GM23338 (cell line): Measurements from ENCODE around the gene CHCHD3.

Experiments used
- CREB1 ChIP-seq: fragments of 250-450 bp; sonication (Bioruptor Pico); IDR thresholded peaks from 2 replicates; pipeline ENCODE4 v1.5.0; 2020; ENCODE audit warnings: low read depth, mild to moderate bottlenecking, moderate library complexity
- EZH2 ChIP-seq: fragments of 200-600 bp; sonication (generic); IDR thresholded peaks from one replicate; pipeline ENCODE4 v1.8.0; 2017; ENCODE audit warnings: antibody characterized with exemption, mild to moderate bottlenecking, low read depth; ENCODE audit not compliant: unreplicated experiment
- EZH2phosphoT487 ChIP-seq: fragments of 200-600 bp; sonication (generic); IDR thresholded peaks from one replicate; pipeline ENCODE4 v1.8.1; 2018; ENCODE audit warnings: antibody characterized with exemption; ENCODE audit not compliant: unreplicated experiment
- JUNB ChIP-seq: IDR thresholded peaks from one replicate; pipeline ENCODE4 v1.6.1; 2016; ENCODE audit warnings: antibody characterized with exemption; ENCODE audit not compliant: unreplicated experiment
- NANOG ChIP-seq: IDR thresholded peaks from 2 replicates; pipeline ENCODE4 v1.6.1; 2016; ENCODE audit warnings: antibody characterized with exemption, borderline replicate concordance
- POLR2AphosphoS5 ChIP-seq: IDR thresholded peaks from 2 replicates; pipeline ENCODE4 v1.6.1; 2016; ENCODE audit warnings: antibody characterized with exemption, low read depth
- STAT1 ChIP-seq: IDR thresholded peaks from one replicate; pipeline ENCODE4 v1.6.1; 2016; ENCODE audit warnings: antibody characterized with exemption; ENCODE audit not compliant: unreplicated experiment
- ZNF114 ChIP-seq: fragments of 250-450 bp; sonication (Bioruptor Pico); IDR thresholded peaks from 2 replicates; pipeline ENCODE4 v1.5.0; 2020; ENCODE audit warnings: mild to moderate bottlenecking, moderate library complexity
- ZNF331 ChIP-seq: fragments of 250-450 bp; sonication (Bioruptor Pico); IDR thresholded peaks from 2 replicates; pipeline ENCODE4 v1.5.0; 2020; ENCODE audit warnings: low read depth, mild to moderate bottlenecking, moderate library complexity
- TF ChIP-seq, protein P1 (sequence below), 2 experiments: fragments of 200-600 bp in 1 of 2; sonication (generic) in 1 of 2; conservative IDR thresholded peaks; 2 replicates each; pipeline versions ENCODE4 v1.5.1 to v1.6.1; 2016 to 2017; ENCODE audit warnings: antibody characterized with exemption in 2 of 2, low read depth in 2 of 2, mild to moderate bottlenecking in 2 of 2, moderate library complexity in 1 of 2
- TF ChIP-seq, protein P2 (sequence below): IDR thresholded peaks from 2 replicates; pipeline ENCODE4 v1.6.1; 2016; ENCODE audit warnings: antibody characterized with exemption
- TF ChIP-seq, protein P3 (sequence below): IDR thresholded peaks from one replicate; pipeline ENCODE4 v1.6.1; 2018; ENCODE audit warnings: antibody characterized with exemption; ENCODE audit not compliant: unreplicated experiment

DNA sequence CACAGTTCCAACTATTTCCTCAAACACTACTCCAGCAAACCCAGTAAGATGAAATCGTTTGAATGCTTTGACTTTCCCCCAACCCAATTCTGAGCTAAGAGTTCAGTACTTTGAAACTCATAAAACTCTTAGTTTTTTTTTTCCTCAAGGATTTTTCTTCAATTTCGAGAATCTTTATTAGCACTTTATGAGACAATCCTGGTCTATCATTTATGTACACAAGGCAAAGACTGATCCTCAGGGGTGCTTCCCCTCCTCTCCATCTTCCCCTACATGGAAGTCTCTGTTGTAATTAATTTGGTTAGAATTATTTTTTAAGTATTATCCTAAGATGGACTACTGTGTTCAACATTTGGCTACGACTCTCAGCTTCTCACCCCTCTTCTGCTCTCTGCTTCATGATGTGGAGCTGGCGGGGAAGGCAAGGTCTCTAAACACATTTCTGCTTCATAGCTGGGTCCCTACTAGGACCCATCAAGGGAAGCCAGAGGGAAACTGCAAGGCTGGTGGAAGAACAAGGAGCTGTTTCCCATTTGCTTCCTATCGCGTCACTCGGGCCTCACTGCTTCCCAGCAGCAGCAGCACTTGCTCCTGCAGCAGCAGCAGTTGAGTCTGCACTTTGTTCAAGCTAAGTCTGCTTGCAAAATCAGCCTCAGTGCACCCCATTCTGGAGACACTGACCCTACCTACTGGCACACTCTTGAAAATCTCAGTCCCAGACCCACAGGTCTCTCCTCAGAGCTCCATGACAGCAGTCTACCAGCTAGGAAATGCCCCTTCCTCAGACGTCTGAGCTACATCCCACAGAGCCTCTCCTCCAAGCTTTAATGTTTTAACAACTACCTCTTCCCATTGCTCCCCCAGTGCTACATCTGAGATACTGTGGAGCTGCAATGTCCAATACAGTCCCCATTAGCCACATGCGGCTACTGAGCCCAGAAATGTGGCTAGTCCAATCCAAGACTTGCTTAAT lies 90.0 kb downstream of the CHCHD3 start:
- TF ChIP-seq, protein P1, sequence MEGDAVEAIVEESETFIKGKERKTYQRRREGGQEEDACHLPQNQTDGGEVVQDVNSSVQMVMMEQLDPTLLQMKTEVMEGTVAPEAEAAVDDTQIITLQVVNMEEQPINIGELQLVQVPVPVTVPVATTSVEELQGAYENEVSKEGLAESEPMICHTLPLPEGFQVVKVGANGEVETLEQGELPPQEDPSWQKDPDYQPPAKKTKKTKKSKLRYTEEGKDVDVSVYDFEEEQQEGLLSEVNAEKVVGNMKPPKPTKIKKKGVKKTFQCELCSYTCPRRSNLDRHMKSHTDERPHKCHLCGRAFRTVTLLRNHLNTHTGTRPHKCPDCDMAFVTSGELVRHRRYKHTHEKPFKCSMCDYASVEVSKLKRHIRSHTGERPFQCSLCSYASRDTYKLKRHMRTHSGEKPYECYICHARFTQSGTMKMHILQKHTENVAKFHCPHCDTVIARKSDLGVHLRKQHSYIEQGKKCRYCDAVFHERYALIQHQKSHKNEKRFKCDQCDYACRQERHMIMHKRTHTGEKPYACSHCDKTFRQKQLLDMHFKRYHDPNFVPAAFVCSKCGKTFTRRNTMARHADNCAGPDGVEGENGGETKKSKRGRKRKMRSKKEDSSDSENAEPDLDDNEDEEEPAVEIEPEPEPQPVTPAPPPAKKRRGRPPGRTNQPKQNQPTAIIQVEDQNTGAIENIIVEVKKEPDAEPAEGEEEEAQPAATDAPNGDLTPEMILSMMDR (conservative IDR thresholded peaks at IDR 0.05; ENCODE audit: low read depth in 2 of 2), result no peak
- TF ChIP-seq EZH2, result no peak
- TF ChIP-seq POLR2AphosphoS5, result no peak
- TF ChIP-seq CREB1, result no peak
- TF ChIP-seq EZH2phosphoT487, result no peak
- TF ChIP-seq, protein P2, sequence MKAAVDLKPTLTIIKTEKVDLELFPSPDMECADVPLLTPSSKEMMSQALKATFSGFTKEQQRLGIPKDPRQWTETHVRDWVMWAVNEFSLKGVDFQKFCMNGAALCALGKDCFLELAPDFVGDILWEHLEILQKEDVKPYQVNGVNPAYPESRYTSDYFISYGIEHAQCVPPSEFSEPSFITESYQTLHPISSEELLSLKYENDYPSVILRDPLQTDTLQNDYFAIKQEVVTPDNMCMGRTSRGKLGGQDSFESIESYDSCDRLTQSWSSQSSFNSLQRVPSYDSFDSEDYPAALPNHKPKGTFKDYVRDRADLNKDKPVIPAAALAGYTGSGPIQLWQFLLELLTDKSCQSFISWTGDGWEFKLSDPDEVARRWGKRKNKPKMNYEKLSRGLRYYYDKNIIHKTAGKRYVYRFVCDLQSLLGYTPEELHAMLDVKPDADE, result no peak
- no peak for TF ChIP-seq JUNB
- TF ChIP-seq, protein P3, sequence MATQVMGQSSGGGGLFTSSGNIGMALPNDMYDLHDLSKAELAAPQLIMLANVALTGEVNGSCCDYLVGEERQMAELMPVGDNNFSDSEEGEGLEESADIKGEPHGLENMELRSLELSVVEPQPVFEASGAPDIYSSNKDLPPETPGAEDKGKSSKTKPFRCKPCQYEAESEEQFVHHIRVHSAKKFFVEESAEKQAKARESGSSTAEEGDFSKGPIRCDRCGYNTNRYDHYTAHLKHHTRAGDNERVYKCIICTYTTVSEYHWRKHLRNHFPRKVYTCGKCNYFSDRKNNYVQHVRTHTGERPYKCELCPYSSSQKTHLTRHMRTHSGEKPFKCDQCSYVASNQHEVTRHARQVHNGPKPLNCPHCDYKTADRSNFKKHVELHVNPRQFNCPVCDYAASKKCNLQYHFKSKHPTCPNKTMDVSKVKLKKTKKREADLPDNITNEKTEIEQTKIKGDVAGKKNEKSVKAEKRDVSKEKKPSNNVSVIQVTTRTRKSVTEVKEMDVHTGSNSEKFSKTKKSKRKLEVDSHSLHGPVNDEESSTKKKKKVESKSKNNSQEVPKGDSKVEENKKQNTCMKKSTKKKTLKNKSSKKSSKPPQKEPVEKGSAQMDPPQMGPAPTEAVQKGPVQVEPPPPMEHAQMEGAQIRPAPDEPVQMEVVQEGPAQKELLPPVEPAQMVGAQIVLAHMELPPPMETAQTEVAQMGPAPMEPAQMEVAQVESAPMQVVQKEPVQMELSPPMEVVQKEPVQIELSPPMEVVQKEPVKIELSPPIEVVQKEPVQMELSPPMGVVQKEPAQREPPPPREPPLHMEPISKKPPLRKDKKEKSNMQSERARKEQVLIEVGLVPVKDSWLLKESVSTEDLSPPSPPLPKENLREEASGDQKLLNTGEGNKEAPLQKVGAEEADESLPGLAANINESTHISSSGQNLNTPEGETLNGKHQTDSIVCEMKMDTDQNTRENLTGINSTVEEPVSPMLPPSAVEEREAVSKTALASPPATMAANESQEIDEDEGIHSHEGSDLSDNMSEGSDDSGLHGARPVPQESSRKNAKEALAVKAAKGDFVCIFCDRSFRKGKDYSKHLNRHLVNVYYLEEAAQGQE, result no peak
- no peak for TF ChIP-seq NANOG
- TF ChIP-seq ZNF331, result no peak
- TF ChIP-seq STAT1, result no peak
- no peak for TF ChIP-seq ZNF114 (CRISPR knock-in tag)
